NCI-H1436 treated with DMSO at 0.1 percent for 48 hours (cell line): ENCODE data around the gene SLPI.

Source experiments
- DNase-seq: peaks from one replicate; lab custom pipeline; 2025; lab: John Stamatoyannopoulos, UW

SLPI gene

GRCh38 chr20:45212836-45213235 lies 41.5 kb downstream of the SLPI start:
- DNase-seq, result no peak

GRCh38 chr20:45211569-45212474 lies 42.5 kb downstream of the SLPI start:
- no peak for DNase-seq

- no peak for DNase-seq
These were observed 44.4 kb downstream of the SLPI start for GRCh38 chr20:45209924-45210323.

GRCh38 chr20:45206725-45207124 lies 47.6 kb downstream of the SLPI start, which contains the start of gene SEMG1:
TSS of gene SEMG1 (plus strand) at chr20:45207033. CDS start at chr20:45207054, 21 bp downstream.
- no peak for DNase-seq
